PC-9 (cell line): ENCODE data around the gene TPD52L1. TPM values are rescaled to one million over a fixed set of nuclear protein-coding genes. Genes with fewer than 3 reads are reported as not detected.

Source experiments
- BruUV-seq: library from RNA; stranded (reverse); fragments of 400-500 nt; replicated peaks from 2 replicates; lab custom pipeline; 2021; lab: Mats Ljungman, UMichigan
- CTCF ChIA-PET: fragments of 300-600 bp; sonication (Branson Sonifier 250); formaldehyde crosslinking; loops from one replicate; lab custom pipeline; 2022; ENCODE audit warnings: antibody characterized with exemption; lab: Charles Lee
- POLR2A ChIA-PET: fragments of 300-600 bp; sonication (Branson Sonifier 250); formaldehyde crosslinking; loops from one replicate; lab custom pipeline; 2022; ENCODE audit warnings: antibody characterized with exemption; ENCODE audit not compliant: unreplicated experiment; lab: Charles Lee
- DNase-seq, 2 experiments: peaks; one replicate each; pipeline versions ENCODE4 v3.0.0 to v3.0.0-alpha.2; 2015 to 2022; ENCODE audit warnings: mixed read lengths in 1 of 2
- H2AFZ ChIP-seq: fragments of 200-600 bp; sonication (generic); 2 replicates; pipeline ENCODE4 v1.8.1; 2017; ENCODE audit warnings: antibody characterized with exemption
- H3F3A ChIP-seq: fragments of 200-600 bp; sonication (generic); 2 replicates; pipeline ENCODE4 v1.8.1; 2017; ENCODE audit warnings: antibody characterized with exemption, mild to moderate bottlenecking, low read depth; ENCODE audit not compliant: insufficient read depth
- H3K27ac ChIP-seq: fragments of 200-600 bp; sonication (generic); 2 replicates; pipeline ENCODE4 v1.6.1; 2016; ENCODE audit warnings: mixed run types
- H3K27me3 ChIP-seq: fragments of 200-600 bp; sonication (generic); 2 replicates; pipeline ENCODE4 v1.6.1; 2016; ENCODE audit warnings: low read depth, mixed run types; ENCODE audit not compliant: insufficient read depth
- H3K36me3 ChIP-seq: fragments of 200-600 bp; sonication (generic); 2 replicates; pipeline ENCODE4 v1.6.1; 2016; ENCODE audit warnings: low read depth, mixed run types
- H3K4me1 ChIP-seq: fragments of 200-600 bp; sonication (generic); replicated peaks from 2 replicates; pipeline ENCODE4 v1.6.1; 2016; ENCODE audit warnings: mixed run types; ENCODE audit not compliant: insufficient read depth
- H3K4me2 ChIP-seq: fragments of 200-600 bp; sonication (generic); 2 replicates; pipeline ENCODE4 v1.6.1; 2017; ENCODE audit warnings: mixed run types
- H3K4me3 ChIP-seq: fragments of 200-600 bp; sonication (generic); 2 replicates; pipeline ENCODE4 v1.6.1; 2016; ENCODE audit warnings: mixed run types
- H3K79me2 ChIP-seq: fragments of 200-600 bp; sonication (generic); 2 replicates; pipeline ENCODE4 v1.6.1; 2017; ENCODE audit warnings: low read depth, mixed run types
- H3K9me2 ChIP-seq: fragments of 200-600 bp; sonication (generic); 2 replicates; pipeline ENCODE4 v1.8.1; 2017; ENCODE audit warnings: mild to moderate bottlenecking; ENCODE audit not compliant: insufficient read depth
- H3K9me3 ChIP-seq: fragments of 200-600 bp; sonication (generic); 2 replicates; pipeline ENCODE4 v1.8.1; 2016; ENCODE audit warnings: low read depth; ENCODE audit not compliant: insufficient read depth
- H4K20me1 ChIP-seq: fragments of 200-600 bp; sonication (generic); 2 replicates; pipeline ENCODE4 v1.8.1; 2017; ENCODE audit not compliant: insufficient read depth
- EZH2 ChIP-seq: fragments of 200-600 bp; sonication (generic); IDR thresholded peaks from 2 replicates; pipeline ENCODE4 v1.8.0; 2017; ENCODE audit warnings: antibody characterized with exemption, low read depth
- intact Hi-C: fragments of 100-400 bp; cut with micrococcal nuclease; formaldehyde crosslinking; loops from one replicate; pipeline ENCODE4 v1.10.0; 2022; ENCODE audit not compliant: unreplicated experiment
- total RNA-seq: library from RNA; stranded (reverse); gene quantifications from 2 replicates; pipeline ENCODE4 v1.2.3, GENCODE V29; 2021
- TF ChIP-seq, protein P1 (sequence below): fragments of 200-600 bp; sonication (generic); conservative IDR thresholded peaks from 2 replicates; pipeline ENCODE4 v1.6.1; 2017; ENCODE audit warnings: mixed run types, antibody characterized with exemption, mild to moderate bottlenecking, moderate library complexity

TPD52L1 gene
- total RNA-seq, 1 experiment from 2014 or later, result 203 TPM

DNA sequence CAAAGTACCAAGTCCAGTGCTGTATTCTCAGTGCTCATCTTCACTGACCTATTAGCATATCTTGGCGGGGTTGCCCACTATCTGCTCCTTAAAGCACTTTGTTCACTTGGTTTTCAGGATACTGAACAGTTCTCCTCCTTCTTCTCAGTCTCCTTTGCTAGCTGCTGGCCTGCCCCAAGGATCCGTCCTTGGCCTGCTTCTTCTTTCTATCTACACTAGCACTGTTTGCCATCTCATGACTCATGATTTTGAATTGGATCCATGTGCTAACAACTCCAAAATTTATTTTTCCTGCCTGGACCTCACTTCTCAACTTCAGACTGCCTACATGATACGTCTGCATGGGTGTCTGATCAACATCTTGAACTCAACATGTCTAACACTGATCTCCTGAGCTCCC, 15.5 kb downstream of the TPD52L1 start:
- no peak overlapping the region for H3K4me2 ChIP-seq
- no peaks in the 10 kb centered on the region for H4K20me1 ChIP-seq
- H3K27me3 ChIP-seq, result no peaks in the 10 kb centered on the region
- H3K79me2 ChIP-seq, result peaks cover 21% of the 10 kb centered on the region
- ChIA-PET POLR2A (no interaction called here), CTCF (no interaction called here)
- no peak overlapping the region for H3K4me3 ChIP-seq
- peaks cover 20% of the 10 kb centered on the region for H3K4me1 ChIP-seq
- no peaks in the 10 kb centered on the region for H3F3A ChIP-seq
- no TSS peak for BruUV-seq
- H3K9me3 ChIP-seq, result no peaks in the 10 kb centered on the region; the same call in none of the 2 replicates
- no peak overlapping the region for H2AFZ ChIP-seq
- TF ChIP-seq, protein P1, sequence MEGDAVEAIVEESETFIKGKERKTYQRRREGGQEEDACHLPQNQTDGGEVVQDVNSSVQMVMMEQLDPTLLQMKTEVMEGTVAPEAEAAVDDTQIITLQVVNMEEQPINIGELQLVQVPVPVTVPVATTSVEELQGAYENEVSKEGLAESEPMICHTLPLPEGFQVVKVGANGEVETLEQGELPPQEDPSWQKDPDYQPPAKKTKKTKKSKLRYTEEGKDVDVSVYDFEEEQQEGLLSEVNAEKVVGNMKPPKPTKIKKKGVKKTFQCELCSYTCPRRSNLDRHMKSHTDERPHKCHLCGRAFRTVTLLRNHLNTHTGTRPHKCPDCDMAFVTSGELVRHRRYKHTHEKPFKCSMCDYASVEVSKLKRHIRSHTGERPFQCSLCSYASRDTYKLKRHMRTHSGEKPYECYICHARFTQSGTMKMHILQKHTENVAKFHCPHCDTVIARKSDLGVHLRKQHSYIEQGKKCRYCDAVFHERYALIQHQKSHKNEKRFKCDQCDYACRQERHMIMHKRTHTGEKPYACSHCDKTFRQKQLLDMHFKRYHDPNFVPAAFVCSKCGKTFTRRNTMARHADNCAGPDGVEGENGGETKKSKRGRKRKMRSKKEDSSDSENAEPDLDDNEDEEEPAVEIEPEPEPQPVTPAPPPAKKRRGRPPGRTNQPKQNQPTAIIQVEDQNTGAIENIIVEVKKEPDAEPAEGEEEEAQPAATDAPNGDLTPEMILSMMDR, result no peak
- no peak for TF ChIP-seq EZH2
- no peak overlapping the region for H3K27ac ChIP-seq
- 0 out of 2 replicates have a peak, but pooled peaks cover 4% of the 10 kb centered on the region for H3K36me3 ChIP-seq
- DNase-seq, result no peak
- no peaks in the 10 kb centered on the region; the same call in 1 of the 2 replicates for H3K9me2 ChIP-seq
- intact Hi-C loops, result no loop called here

DNA sequence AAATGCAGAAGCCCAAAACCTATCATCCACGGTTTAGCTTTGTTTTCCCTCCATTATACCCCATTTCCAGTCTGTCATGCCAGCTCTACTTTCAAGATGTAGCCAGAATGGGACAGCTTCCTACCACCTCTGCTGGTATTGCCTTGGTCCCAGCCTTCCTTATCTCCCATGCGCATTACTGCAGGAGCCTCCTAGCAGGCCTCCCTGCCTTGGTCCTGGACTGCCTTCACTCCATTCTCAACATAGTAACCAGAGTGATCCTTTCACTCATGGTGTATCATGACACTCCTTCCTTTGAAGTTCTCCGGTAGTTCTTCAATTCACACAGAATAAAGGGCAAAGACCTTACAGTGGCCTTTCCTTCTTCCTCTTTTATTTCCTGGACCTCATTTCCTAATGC, 15.9 kb downstream of the TPD52L1 start:
- no peaks in the 10 kb centered on the region for H4K20me1 ChIP-seq
- H3K4me3 ChIP-seq, result no peak overlapping the region
- H3K4me1 ChIP-seq, result peaks cover 20% of the 10 kb centered on the region
- intact Hi-C loops, result no loop called here
- H3K9me3 ChIP-seq, result no peaks in the 10 kb centered on the region; the same call in none of the 2 replicates
- H3K27ac ChIP-seq, result 0 out of 2 replicates have a peak overlapping the region, but pooled peaks have one; percentile 48
- TF ChIP-seq, protein P1, result no peak
- no peak for TF ChIP-seq EZH2
- 0 out of 2 replicates have a peak, but pooled peaks cover 4% of the 10 kb centered on the region for H3K36me3 ChIP-seq
- ChIA-PET POLR2A (no interaction called here), CTCF (no interaction called here)
- H2AFZ ChIP-seq, result no peak overlapping the region
- no TSS peak for BruUV-seq
- no peak overlapping the region for H3K4me2 ChIP-seq
- no peaks in the 10 kb centered on the region for H3F3A ChIP-seq
- H3K27me3 ChIP-seq, result no peaks in the 10 kb centered on the region
- peaks cover 16% of the 10 kb centered on the region for H3K79me2 ChIP-seq
- no peak for DNase-seq
- H3K9me2 ChIP-seq, result no peaks in the 10 kb centered on the region; the same call in 1 of the 2 replicates

DNA sequence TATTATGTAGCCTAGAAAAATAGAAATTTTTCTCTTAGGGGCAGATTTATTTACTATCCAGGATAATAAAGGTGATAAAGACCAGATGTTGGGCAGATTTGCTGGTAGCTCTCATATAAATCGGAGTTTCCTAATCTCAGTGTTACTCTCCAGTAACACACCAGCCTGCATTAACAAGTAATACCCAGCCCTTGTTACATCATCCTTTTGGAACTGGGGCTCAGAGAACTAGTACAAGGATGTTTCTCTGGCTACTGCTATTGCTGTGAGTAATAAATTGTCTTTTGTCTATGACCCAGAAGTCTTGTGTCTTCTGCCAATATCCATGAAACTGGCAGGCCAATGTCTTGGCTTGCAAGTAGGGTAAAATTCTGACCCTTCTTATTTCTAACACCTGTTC, 16.8 kb downstream of the TPD52L1 start:
- Histone ChIP-seq H3K79me2 (peaks cover 14% of the 10 kb centered on the region), H3K9me3 (no peaks in the 10 kb centered on the region; the same call in none of the 2 replicates), H3K4me3 (no peak overlapping the region), H3K9me2 (no peaks in the 10 kb centered on the region), H3K4me1 (peaks cover 20% of the 10 kb centered on the region), H3K27me3 (no peaks in the 10 kb centered on the region), H3K4me2 (no peak overlapping the region), H3K36me3 (0 out of 2 replicates have a peak, but pooled peaks cover 4% of the 10 kb centered on the region), H4K20me1 (no peaks in the 10 kb centered on the region), H2AFZ (0 out of 2 replicates have a peak overlapping the region, but pooled peaks have one; percentile 4), H3K27ac (peak overlapping the region; percentile 48), H3F3A (no peaks in the 10 kb centered on the region)
- no TSS peak for BruUV-seq
- DNase-seq, result no peak
- intact Hi-C loops, result no loop called here
- TF ChIP-seq, protein P1, result no peak
- no peak for TF ChIP-seq EZH2
- CTCF ChIA-PET, result no interaction called here
- POLR2A ChIA-PET, result interaction anchor here (0.6 kb wide), 1 partner anchor 70 kb away, joined by 6 read pairs; no protein-coding TSS in a partner anchor
